Lower leg skin (tissue), 4 donors: ENCODE measurements around the gene PLEKHB2. TPM values are rescaled to one million over a fixed set of nuclear protein-coding genes. Genes with fewer than 3 reads are reported as not detected.
"Not testable (repeated sequence)": the region's sequence is repeated elsewhere in the genome, so short reads cannot be mapped to it uniquely, and the experiment has no call there.

ENCODE experiments used
- DNase-seq, 2 donors: peaks; one replicate each; pipeline ENCODE4 v3.0.0-alpha.2; 2019; ENCODE audit warnings: low spot score in 2 of 2
- H3K4me3 ChIP-seq: fragments of 200-600 bp; sonication (generic); 2 replicates; pipeline ENCODE4 v1.5.1; 2017; ENCODE audit warnings: mild to moderate bottlenecking, low read depth; ENCODE audit not compliant: poor library complexity, severe bottlenecking
- POLR2A ChIP-seq, 2 donors: fragments of 450-650 bp; IDR thresholded peaks; one replicate each; pipeline ENCODE4 v1.6.1; 2016 to 2017; ENCODE audit warnings: antibody characterized with exemption in 2 of 2, mild to moderate bottlenecking in 1 of 2, moderate library complexity in 1 of 2
- WGBS, 2 donors: methylation state at CpG; one replicate each; pipeline ENCODE4 v1.1.5; 2018; 5-methylcytosine and 5-hydroxymethylcytosine counted together
- intact Hi-C: fragments of 100-400 bp; cut with DNase I; formaldehyde crosslinking; loops from one replicate; pipeline ENCODE4 v1.15.0; 2023; ENCODE audit warnings: low total_unique reads
- total RNA-seq, 4 donors: library from RNA; depleted of rRNA; stranded (reverse); fragments of >200 nt; gene quantifications; one replicate each; pipeline ENCODE4 v1.1.0, GENCODE V29; 2016
- TF ChIP-seq, protein P1 (sequence below), 3 donors: fragments of 450-650 bp; IDR thresholded peaks; one replicate each; pipeline ENCODE4 v1.5.1; 2016; ENCODE audit warnings: antibody characterized with exemption in 3 of 3, mild to moderate bottlenecking in 3 of 3, moderate library complexity in 2 of 3

The PLEKHB2 gene
- total RNA-seq, 4 donors from 2014 or later = 39.8 to 58.3 (median 45.6) TPM

GRCh38 chr2:131156452-131157149, 51.5 kb downstream of the PLEKHB2 start:
- DNase-seq = no peak
- no peak for TF ChIP-seq POLR2A (IDR thresholded peaks at IDR 0.05)
- TF ChIP-seq, protein P1, sequence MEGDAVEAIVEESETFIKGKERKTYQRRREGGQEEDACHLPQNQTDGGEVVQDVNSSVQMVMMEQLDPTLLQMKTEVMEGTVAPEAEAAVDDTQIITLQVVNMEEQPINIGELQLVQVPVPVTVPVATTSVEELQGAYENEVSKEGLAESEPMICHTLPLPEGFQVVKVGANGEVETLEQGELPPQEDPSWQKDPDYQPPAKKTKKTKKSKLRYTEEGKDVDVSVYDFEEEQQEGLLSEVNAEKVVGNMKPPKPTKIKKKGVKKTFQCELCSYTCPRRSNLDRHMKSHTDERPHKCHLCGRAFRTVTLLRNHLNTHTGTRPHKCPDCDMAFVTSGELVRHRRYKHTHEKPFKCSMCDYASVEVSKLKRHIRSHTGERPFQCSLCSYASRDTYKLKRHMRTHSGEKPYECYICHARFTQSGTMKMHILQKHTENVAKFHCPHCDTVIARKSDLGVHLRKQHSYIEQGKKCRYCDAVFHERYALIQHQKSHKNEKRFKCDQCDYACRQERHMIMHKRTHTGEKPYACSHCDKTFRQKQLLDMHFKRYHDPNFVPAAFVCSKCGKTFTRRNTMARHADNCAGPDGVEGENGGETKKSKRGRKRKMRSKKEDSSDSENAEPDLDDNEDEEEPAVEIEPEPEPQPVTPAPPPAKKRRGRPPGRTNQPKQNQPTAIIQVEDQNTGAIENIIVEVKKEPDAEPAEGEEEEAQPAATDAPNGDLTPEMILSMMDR (IDR thresholded peaks at IDR 0.05) = no peak
- 72 to 75% methylated on average over 10 of the region's 12 CpGs for WGBS, 2 donors

GRCh38 chr2:131165562-131165961, 60.4 kb downstream of the PLEKHB2 start:
- WGBS, 2 donors = 94 to 97% methylated on average over 5 of the region's 5 CpGs
- H3K4me3 ChIP-seq, intact Hi-C loops, DNase-seq: not testable (repeated sequence)

More at GRCh38 chr2:131156452-131157149, 51.5 kb downstream of the PLEKHB2 start:
- no peak overlapping the region for H3K4me3 ChIP-seq
- intact Hi-C loops = no loop called here

DNA sequence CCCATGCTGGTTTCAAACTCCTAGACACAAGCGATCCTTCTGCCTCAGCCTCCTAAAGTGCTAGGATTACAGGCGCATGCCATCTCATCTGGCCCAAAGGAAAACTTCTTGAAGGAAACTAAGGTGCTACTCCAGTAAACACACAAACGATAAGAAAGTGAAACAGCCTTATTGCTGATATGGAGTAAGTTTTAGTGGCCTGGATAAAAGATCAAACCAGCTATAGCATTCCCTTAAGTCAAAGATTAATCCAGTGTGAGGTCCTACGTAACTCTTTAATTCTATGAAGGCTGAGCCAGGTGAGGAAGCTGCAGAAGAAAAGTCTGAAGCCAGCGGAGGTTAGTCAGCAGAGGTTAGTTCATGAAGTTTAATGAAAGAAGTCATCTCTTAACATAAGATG, 63.4 kb downstream of the PLEKHB2 start:
- 90 to 92% methylated on average over 5 of the region's 5 CpGs for WGBS, 2 donors

GRCh38 chr2:131178050-131178449, 72.9 kb downstream of the PLEKHB2 start:
- intact Hi-C loops = loop anchor here (10.0 kb wide), 1 partner anchor 127 kb away; no protein-coding TSS in a partner anchor
- DNase-seq, H3K4me3 ChIP-seq: not testable (repeated sequence)
- 79% methylated on average over 10 of the region's 10 CpGs for WGBS, 2 donors

More for the DNA sequence above, 63.4 kb downstream of the PLEKHB2 start:
- intact Hi-C loops = no loop called here
- no peak for TF ChIP-seq POLR2A (IDR thresholded peaks at IDR 0.05)
- TF ChIP-seq, protein P1 (IDR thresholded peaks at IDR 0.05) = no peak
- DNase-seq = no peak
- no peak overlapping the region for H3K4me3 ChIP-seq

DNA sequence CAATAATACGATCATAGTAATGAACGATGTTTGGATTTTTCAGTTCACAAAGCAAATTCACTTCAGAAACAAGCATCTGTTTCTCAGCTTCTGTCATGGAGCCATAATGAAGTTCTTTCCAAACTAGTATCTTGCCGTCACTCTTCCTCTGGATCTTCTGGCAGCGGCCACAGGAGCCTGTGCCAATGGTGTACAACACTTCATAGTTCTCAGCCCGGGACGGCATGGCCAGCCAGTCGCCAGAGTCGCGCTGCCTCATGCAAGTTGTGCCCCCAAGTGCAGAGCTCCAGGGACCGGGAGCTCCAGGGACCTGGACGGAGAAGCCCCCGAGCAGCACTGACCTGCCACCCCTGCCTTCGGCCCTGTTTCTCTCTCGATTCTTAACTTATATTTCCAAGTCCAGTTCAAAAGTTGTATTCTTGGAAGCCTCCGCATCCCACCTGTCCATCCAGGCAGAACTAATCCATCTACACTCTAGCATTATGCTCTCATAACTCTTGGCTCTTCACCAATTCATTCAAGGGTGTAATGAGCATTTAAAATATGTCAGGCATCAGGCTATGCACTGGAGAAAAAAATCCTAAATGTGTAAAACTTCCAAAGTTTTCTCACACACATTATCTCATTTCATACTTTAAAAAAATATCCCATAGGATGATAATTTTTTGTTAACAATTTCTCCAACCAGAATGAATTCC, 73.7 kb downstream of the PLEKHB2 start:
- intact Hi-C loops = loop anchor here (10.0 kb wide), 1 partner anchor 126 kb away; no protein-coding TSS in a partner anchor
- DNase-seq, H3K4me3 ChIP-seq: not testable (repeated sequence)
- 67 to 86% methylated on average over 15 of the region's 15 CpGs for WGBS, 2 donors

DNA sequence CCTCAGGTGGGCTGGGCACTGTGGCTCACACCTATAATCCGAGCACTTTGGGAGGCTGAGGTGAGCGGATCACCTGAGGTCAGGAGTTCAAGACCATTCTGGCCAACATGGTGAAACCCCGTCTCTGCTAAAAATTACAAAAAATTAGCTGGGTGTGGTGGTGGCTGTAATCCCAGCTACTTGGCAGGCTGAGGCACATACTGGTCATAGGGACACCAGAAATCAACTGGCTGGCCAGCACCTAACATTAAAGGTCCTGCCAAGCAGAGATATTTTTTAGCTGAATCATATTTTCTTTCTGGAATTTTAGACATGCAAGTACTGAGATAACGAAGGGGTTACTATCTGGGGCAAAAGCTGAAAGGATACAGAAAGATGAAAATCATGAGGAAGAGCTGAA, 76.3 kb downstream of the PLEKHB2 start:
- 67 to 72% methylated on average over 4 of the region's 4 CpGs for WGBS, 2 donors
- intact Hi-C loops, H3K4me3 ChIP-seq, DNase-seq: not testable (repeated sequence)

DNA sequence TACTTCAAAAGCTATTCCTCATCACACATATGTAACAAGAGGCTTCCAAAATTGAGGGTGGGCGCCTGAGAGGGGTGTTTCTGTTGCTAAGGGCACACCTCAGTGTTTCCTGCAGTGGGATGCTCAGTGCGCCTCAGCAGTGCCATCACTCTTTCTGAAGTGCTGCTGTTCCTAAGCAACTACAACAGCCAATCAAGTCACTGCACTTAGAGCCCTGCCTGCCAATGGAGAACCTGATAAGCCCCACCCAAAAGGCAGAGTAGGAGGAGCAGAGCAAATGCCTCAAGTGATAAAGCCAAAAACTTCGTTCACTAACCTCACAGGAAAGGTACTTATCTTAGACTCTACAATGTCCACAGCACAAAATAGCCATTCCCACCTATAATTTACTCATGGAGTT, 88.3 kb downstream of the PLEKHB2 start:
- 32 to 45% methylated on average over 3 of the region's 3 CpGs for WGBS, 2 donors
- intact Hi-C loops, H3K4me3 ChIP-seq, DNase-seq: not testable (repeated sequence)

DNA sequence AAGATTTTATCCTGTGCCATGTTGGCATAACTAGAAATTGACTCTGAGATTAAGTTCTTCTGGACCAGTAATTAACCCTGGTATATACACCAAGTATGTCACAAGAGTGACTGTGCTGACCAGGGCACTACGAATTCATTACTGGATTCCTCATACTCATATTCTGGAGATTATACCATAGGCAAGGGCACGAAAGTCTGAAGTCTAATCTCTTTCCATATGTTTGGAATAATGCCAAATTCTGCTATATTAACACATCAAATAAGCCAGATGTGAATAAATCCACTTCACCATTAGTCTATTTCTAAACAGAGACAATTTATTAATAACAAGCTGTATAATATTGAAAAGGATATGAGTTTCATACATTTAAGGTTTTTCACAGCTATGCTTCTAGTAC, 91.0 kb downstream of the PLEKHB2 start:
- WGBS, 2 donors = 43 to 53% methylated on average over 2 of the region's 2 CpGs
- DNase-seq, H3K4me3 ChIP-seq, intact Hi-C loops: not testable (repeated sequence)

Other genes starting within 250 kb of the PLEKHB2 start
- gene FAM168B, start 11.9 kb upstream of the PLEKHB2 start, total RNA-seq = 100 to 1,000 TPM in 1 of 4 donors, 10 to 100 TPM in 3; 56.4 to 108 (median 86.9) TPM
- gene POTEE, start 104.2 kb downstream of the PLEKHB2 start, total RNA-seq = not detected